ENCODE measurements around the gene BARX2.

Gene BARX2

DNA sequence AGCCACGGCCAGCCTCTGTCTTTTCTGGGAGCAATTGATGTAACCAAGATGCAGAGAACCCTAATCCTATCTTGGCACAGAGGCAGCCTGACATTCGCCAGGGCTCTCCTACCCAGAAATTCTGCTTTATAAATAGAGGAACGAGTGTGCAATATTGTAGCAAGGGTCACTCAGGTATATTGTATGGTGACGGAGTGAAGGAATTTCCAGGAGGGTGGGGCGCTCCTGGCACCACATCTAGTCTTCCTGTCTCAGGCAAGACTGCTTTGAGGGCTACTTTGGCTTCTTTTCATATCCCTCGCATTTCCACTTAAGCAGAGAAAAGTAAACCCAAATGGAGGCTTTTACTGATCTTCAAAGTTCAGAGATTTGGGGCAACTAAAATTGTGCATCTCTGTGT lies 114.4 kb downstream of the BARX2 start:
- TF ChIP-seq CTCF (IDR thresholded peaks at IDR 0.05; ENCODE audit: borderline replicate concordance, extremely low read depth, low read length, poor library complexity, severe bottlenecking) (no peak), EZH2 (IDR thresholded peaks at IDR 0.05; ENCODE audit: borderline replicate concordance, low read depth, low read length, severe bottlenecking) (no peak)
- H3K36me3 ChIP-seq (ENCODE audit: insufficient read depth, low read length), result no peaks in the 10 kb centered on the region
- H3K9me3 ChIP-seq (ENCODE audit: insufficient read depth, low read length, severe bottlenecking), result no peaks in the 10 kb centered on the region
- no peak overlapping the region for H3K27ac ChIP-seq (ENCODE audit: low read length)
- no peaks in the 10 kb centered on the region for H3K27me3 ChIP-seq (ENCODE audit: insufficient read depth, low read length, poor library complexity)
- no peak overlapping the region for H3K4me2 ChIP-seq (ENCODE audit: insufficient read depth, low read length)
- no peak overlapping the region for H3K4me3 ChIP-seq (ENCODE audit: low read depth in 1 of 2, low read length in 2 of 2)
- H3K9ac ChIP-seq (ENCODE audit: low read depth, low read length), result no peak overlapping the region
- no peaks in the 10 kb centered on the region for H4K20me1 ChIP-seq (ENCODE audit: insufficient read depth, low read length)
- no peak overlapping the region for H2AFZ ChIP-seq (ENCODE audit: low read depth, low read length)
- DNase-seq, result no peak
- H3K79me2 ChIP-seq (ENCODE audit: insufficient read depth, low read length), result no peaks in the 10 kb centered on the region
- no peak for ATAC-seq (ENCODE audit: insufficient read depth, low read depth)
- no peaks in the 10 kb centered on the region for H3K4me1 ChIP-seq (ENCODE audit: insufficient read depth, low read length)

- Histone ChIP-seq H3K9ac (ENCODE audit: low read depth, low read length) (no peak overlapping the region), H3K27ac (ENCODE audit: low read length) (no peak overlapping the region), H4K20me1 (ENCODE audit: insufficient read depth, low read length) (no peaks in the 10 kb centered on the region), H3K4me2 (ENCODE audit: insufficient read depth, low read length) (no peak overlapping the region), H3K27me3 (ENCODE audit: insufficient read depth, low read length, poor library complexity) (no peaks in the 10 kb centered on the region), H2AFZ (ENCODE audit: low read depth, low read length) (no peak overlapping the region), H3K4me1 (ENCODE audit: insufficient read depth, low read length) (no peaks in the 10 kb centered on the region), H3K36me3 (ENCODE audit: insufficient read depth, low read length) (no peaks in the 10 kb centered on the region), H3K4me3 (ENCODE audit: low read depth in 1 of 2, low read length in 2 of 2) (no peak overlapping the region), H3K9me3 (ENCODE audit: insufficient read depth, low read length, severe bottlenecking) (no peaks in the 10 kb centered on the region), H3K79me2 (ENCODE audit: insufficient read depth, low read length) (no peaks in the 10 kb centered on the region)
- TF ChIP-seq EZH2 (IDR thresholded peaks at IDR 0.05; ENCODE audit: borderline replicate concordance, low read depth, low read length, severe bottlenecking) (no peak), CTCF (IDR thresholded peaks at IDR 0.05; ENCODE audit: borderline replicate concordance, extremely low read depth, low read length, poor library complexity, severe bottlenecking) (no peak)
- ATAC-seq (ENCODE audit: insufficient read depth, low read depth), result no peak
- DNase-seq, result no peak
These were observed 118.1 kb downstream of the BARX2 start for GRCh38 chr11:129493746-129494145.
